K562 (cell line): Measurements from ENCODE around the gene CD74. TPM values are rescaled to one million over a fixed set of nuclear protein-coding genes. Genes with fewer than 3 reads are reported as not detected.

ENCODE experiments used
- ARID2 ChIP-seq: fragments of 450-650 bp; IDR thresholded peaks from 2 replicates; pipeline ENCODE4 v1.6.1; 2017; ENCODE audit warnings: antibody characterized with exemption, mild to moderate bottlenecking
- BHLHE40 ChIP-seq: IDR thresholded peaks from 2 replicates; pipeline ENCODE4 v1.6.1; 2011; ENCODE audit warnings: low read length, improper control_type of control experiment
- BMI1 ChIP-seq: fragments of 150-350 bp; IDR thresholded peaks from 2 replicates; pipeline ENCODE4 v1.6.1; 2014; ENCODE audit warnings: low read length
- BRCA1 ChIP-seq, 2 experiments: fragments of 450-650 bp in 1 of 2; sonication (generic) in 1 of 2; formaldehyde crosslinking in 1 of 2; IDR thresholded peaks; 2 replicates each; pipeline versions ENCODE4 v1.5.0 to v1.6.1; 2017 to 2020; ENCODE audit warnings: mild to moderate bottlenecking in 1 of 2, missing genetic modification reagents in 1 of 2
- BRF2 ChIP-seq: IDR thresholded peaks from 3 replicates; pipeline ENCODE4 v1.6.1; 2011; ENCODE audit warnings: borderline replicate concordance, mild to moderate bottlenecking; ENCODE audit not compliant: insufficient read length, insufficient read depth
- CBX3 ChIP-seq, 2 experiments: IDR thresholded peaks; 1 replicate in 1 of 2; 2 replicates in 1 of 2; pipeline ENCODE4 v1.6.1; 2012; ENCODE audit warnings: inconsistent platforms in 2 of 2, low read length in 2 of 2, borderline replicate concordance in 1 of 2, control low read depth in 1 of 2
- DMBX1 ChIP-seq: fragments of 250-450 bp; sonication (Bioruptor Pico); IDR thresholded peaks from 2 replicates; pipeline ENCODE4 v1.8.0; 2022; ENCODE audit warnings: inconsistent platforms, mild to moderate bottlenecking, moderate library complexity, borderline replicate concordance
- E4F1 ChIP-seq: fragments of 250-450 bp; sonication (Bioruptor Pico); IDR thresholded peaks from 2 replicates; pipeline ENCODE4 v1.5.0; 2021; ENCODE audit warnings: mild to moderate bottlenecking, borderline replicate concordance
- FOXM1 ChIP-seq, 2 experiments: fragments of 450-650 bp in 1 of 2; sonication (generic) in 1 of 2; formaldehyde crosslinking in 1 of 2; IDR thresholded peaks; 2 replicates each; pipeline versions ENCODE4 v1.6.1 to v1.9.0; 2017 to 2022; ENCODE audit warnings: low read depth in 2 of 2, mild to moderate bottlenecking in 2 of 2, missing genetic modification reagents in 1 of 2, moderate library complexity in 1 of 2
- GABPB1 ChIP-seq: sonication (generic); formaldehyde crosslinking; IDR thresholded peaks from 2 replicates; pipeline ENCODE4 v1.8.0; 2022; ENCODE audit warnings: mild to moderate bottlenecking, missing genetic modification reagents
- KAT7 ChIP-seq: sonication (generic); formaldehyde crosslinking; IDR thresholded peaks from 2 replicates; pipeline ENCODE4 v1.8.0; 2022; ENCODE audit warnings: missing genetic modification reagents, mild to moderate bottlenecking, borderline replicate concordance
- MBD2 ChIP-seq: sonication (generic); IDR thresholded peaks from 2 replicates; pipeline ENCODE4 v1.6.1; 2016; ENCODE audit warnings: low read depth, borderline replicate concordance
- MEF2D ChIP-seq: conservative IDR thresholded peaks from 2 replicates; pipeline ENCODE4 v1.6.1; 2016; ENCODE audit warnings: low read depth, missing genetic modification characterization, missing compliant biosample characterization
- NCOA4 ChIP-seq: fragments of 450-650 bp; IDR thresholded peaks from 2 replicates; pipeline ENCODE4 v1.6.1; 2018; ENCODE audit warnings: mild to moderate bottlenecking; ENCODE audit not compliant: partially characterized antibody
- NEUROD1 ChIP-seq: fragments of 150-350 bp; IDR thresholded peaks from 2 replicates; pipeline ENCODE4 v1.6.1; 2014; ENCODE audit warnings: borderline replicate concordance, low read length, low read depth; ENCODE audit not compliant: partially characterized antibody
- RBM39 ChIP-seq: fragments of 200-400 bp; formaldehyde crosslinking; optimal IDR thresholded peaks from 2 replicates; pipeline ENCODE3; 2018; ENCODE audit warnings: low read depth, low read length
- TBL1XR1 ChIP-seq, 2 experiments: IDR thresholded peaks; 2 replicates each; pipeline ENCODE4 v1.6.1; 2012; ENCODE audit warnings: improper control_type of control experiment in 2 of 2, low read length in 2 of 2, mild to moderate bottlenecking in 1 of 2
- YBX1 ChIP-seq: fragments of 450-650 bp; IDR thresholded peaks from 2 replicates; pipeline ENCODE4 v1.7.1; 2016; ENCODE audit warnings: mild to moderate bottlenecking
- ZKSCAN1 ChIP-seq: fragments of 150-350 bp; IDR thresholded peaks from 2 replicates; pipeline ENCODE4 v1.6.1; 2016; ENCODE audit warnings: low read depth, low read length
- ZNF395 ChIP-seq: fragments of 200-800 bp; sonication (Bioruptor generic); IDR thresholded peaks from 2 replicates; pipeline ENCODE4 v1.6.1; 2017; ENCODE audit warnings: missing genetic modification characterization, missing compliant biosample characterization
- ZNF436 ChIP-seq: fragments of 250-450, 450-650 bp; sonication (Bioruptor Pico); formaldehyde crosslinking; IDR thresholded peaks from 2 replicates; pipeline ENCODE4 v1.7.0; 2020; ENCODE audit warnings: mild to moderate bottlenecking
- ZSCAN29 ChIP-seq: fragments of 450-650 bp; IDR thresholded peaks from 2 replicates; pipeline ENCODE4 v1.6.1; 2017
- polyA plus RNA-seq, 8 experiments: library from polyadenylated mRNA; depleted of rRNA in 4 of 8; stranded (reverse) in 5 of 8; unstranded in 3 of 8; fragments of >200 nt; fragmentation: Nextera tagmentation in 2 of 8; fragmentation: Illumina TruSeq in 1 of 8; extraction: Ambion mirVana in 2 of 8; extraction: Trizol in 1 of 8; gene quantifications; 2 replicates each; pipeline versions ENCODE4 v1.2.1 to v1.2.3, GENCODE V29; 2011 to 2014; ENCODE audit warnings: inconsistent platforms in 1 of 8, missing spikeins in 1 of 8
- total RNA-seq, 7 experiments: library from RNA; depleted of rRNA in 6 of 7; stranded (reverse); fragments of >200 nt in 6 of 7; fragmentation: Illumina TruSeq in 2 of 7; extraction: Trizol in 2 of 7; gene quantifications; 2 replicates each; pipeline versions ENCODE4 v1.2.1 to v1.2.3, GENCODE V29; 2011 to 2021; ENCODE audit warnings: low replicate concordance in 1 of 7

The CD74 gene
- total and polyA plus RNA-seq, 9 of the 15 experiments (the other 6 are each of a cell fraction or from before 2014, with no cell fraction given): 0.07 to 4.8 (median 0.32) TPM

- peak; percentile 82; the same call in 1 of the 2 replicates for TF ChIP-seq DMBX1 (CRISPR knock-in tag)
- no peak for TF ChIP-seq NCOA4
- peak; percentile 50; the same call in 1 of the 2 replicates for TF ChIP-seq ZKSCAN1
- no peak for TF ChIP-seq ZNF436 (CRISPR knock-in tag)
- peak; percentile 69; the same call in 1 of the 2 replicates for TF ChIP-seq MEF2D
- no peak; the same call in 1 of the 2 replicates for TF ChIP-seq BHLHE40
- TF ChIP-seq NEUROD1: no peak
- no peak for TF ChIP-seq ARID2
- no peak for TF ChIP-seq BMI1
- peak; percentile 20 for TF ChIP-seq RBM39
- TF ChIP-seq KAT7: peak; percentile 94; the same call in 1 of the 2 replicates
- TF ChIP-seq BRCA1 (IDR thresholded peaks at IDR 0.05): no peak
- no peak for TF ChIP-seq BRCA1 (CRISPR knock-in tag; IDR thresholded peaks at IDR 0.05)
- TF ChIP-seq BRF2: no peak
- TF ChIP-seq YBX1: no peak
- TF ChIP-seq E4F1 (CRISPR knock-in tag): no peak
- peak; percentile 88 for TF ChIP-seq MBD2
- TF ChIP-seq GABPB1 (CRISPR knock-in tag): peak; percentile 98
- no peak for TF ChIP-seq ZSCAN29
- no peak; a peak in 1 of 4 replicates for TF ChIP-seq TBL1XR1 (IDR thresholded peaks at IDR 0.05; ENCODE audit: low read length in 2 of 2)
- TF ChIP-seq ZNF395: peak; percentile 89
- peak in 1 of 2 experiments; percentile 96; a peak in 2 of 3 replicates for TF ChIP-seq CBX3 (IDR thresholded peaks at IDR 0.05; ENCODE audit: borderline replicate concordance in 1 of 2, low read length in 2 of 2)
- TF ChIP-seq FOXM1 (IDR thresholded peaks at IDR 0.05; ENCODE audit: low read depth): no peak; the same call in none of the 2 replicates
- peak; percentile 71; the same call in 1 of the 2 replicates for TF ChIP-seq FOXM1 (CRISPR knock-in tag; IDR thresholded peaks at IDR 0.05; ENCODE audit: low read depth)
Measured at GRCh38 chr5:150449517-150450339, 37.0 kb upstream of the CD74 start, which contains the start of gene RPS14 (continued).
